GM13976 (cell line): ENCODE data around the gene SFI1.
"Not testable (repeated sequence)": the region's sequence is repeated elsewhere in the genome, so short reads cannot be mapped to it uniquely, and the experiment has no call there.

Experiments used
- DNase-seq: peaks from one replicate; pipeline ENCODE4 v3.0.0; 2012; ENCODE audit warnings: low spot score
- CTCF ChIP-seq: IDR thresholded peaks from 2 replicates; pipeline ENCODE4 v1.5.1; 2012; ENCODE audit warnings: borderline replicate concordance, mild to moderate bottlenecking; ENCODE audit not compliant: insufficient read depth; ENCODE audit errors: extremely low read depth, missing control alignments, control extremely low read depth
- in situ Hi-C: fragments of 300-500 bp; cut with MboI; formaldehyde crosslinking; loops from one replicate; pipeline ENCODE4 v1.12.0; 2022; ENCODE audit warnings: low sequenced_read_pairs, mixed read lengths, inconsistent platforms; ENCODE audit not compliant: unreplicated experiment

SFI1 gene

GRCh38 chr22:31654408-31654807, 158.1 kb downstream of the SFI1 start:
- no peak for DNase-seq
- no peak for TF ChIP-seq CTCF
- in situ Hi-C loops, result no loop called here

- TF ChIP-seq CTCF, result no peak
- in situ Hi-C loops, result no loop called here
- DNase-seq, result no peak
Observed at GRCh38 chr22:31659246-31659645, 162.9 kb downstream of the SFI1 start.

- peak; percentile 44 for DNase-seq
Observed at GRCh38 chr22:31660860-31661341, 164.6 kb downstream of the SFI1 start.

GRCh38 chr22:31661851-31662667, 165.7 kb downstream of the SFI1 start, which contains the start of gene PISD:
Gene PISD, minus strand, starts transcription at chr22:31662215. Its CDS starts 7 bp downstream, at chr22:31662208.
- in situ Hi-C loops, result no loop called here
- TF ChIP-seq CTCF, result no peak
- peak; percentile 98 for DNase-seq

More at GRCh38 chr22:31660860-31661341, 164.6 kb downstream of the SFI1 start:
- in situ Hi-C loops, result not testable (repeated sequence)

GRCh38 chr22:31662668-31663037, 166.3 kb downstream of the SFI1 start:
- no peak for DNase-seq
- TF ChIP-seq CTCF, result no peak
- in situ Hi-C loops, result no loop called here
